GM19438 (cell line): ENCODE results near the gene CHST11.
"Not testable (repeated sequence)": the region's sequence is repeated elsewhere in the genome, so short reads cannot be mapped to it uniquely, and the experiment has no call there.

ENCODE experiments used
- ATAC-seq: cut with Tn5 transposase; IDR thresholded peaks from one replicate; pipeline ENCODE4 v1.9.1; 2021; ENCODE audit warnings: low read depth; ENCODE audit not compliant: unreplicated experiment

Gene CHST11

DNA sequence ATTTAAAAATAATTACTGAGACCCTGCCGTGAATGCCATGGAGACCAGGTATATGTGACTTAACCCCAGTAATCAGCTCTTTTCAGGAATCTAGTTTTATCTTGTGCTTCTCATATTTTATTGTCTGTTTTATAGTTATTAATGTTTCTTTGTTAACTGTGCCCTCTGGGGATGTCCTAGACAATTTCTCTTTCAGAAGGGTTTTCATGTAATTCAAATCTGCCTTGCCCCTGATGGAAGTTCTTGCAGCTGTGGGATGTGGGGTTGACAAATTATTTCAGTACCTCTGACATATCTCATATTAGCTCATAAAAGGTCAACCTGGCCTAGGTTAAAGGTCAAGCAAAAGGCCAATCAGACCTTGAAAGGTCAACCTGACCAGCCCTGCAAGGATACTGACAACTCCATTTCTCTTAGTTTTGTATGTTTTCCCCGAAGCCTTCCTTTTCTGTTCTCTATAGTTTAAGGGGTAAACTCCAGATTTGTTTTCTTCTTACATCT, 319.0 kb downstream of the CHST11 start:
- no peak for ATAC-seq

DNA sequence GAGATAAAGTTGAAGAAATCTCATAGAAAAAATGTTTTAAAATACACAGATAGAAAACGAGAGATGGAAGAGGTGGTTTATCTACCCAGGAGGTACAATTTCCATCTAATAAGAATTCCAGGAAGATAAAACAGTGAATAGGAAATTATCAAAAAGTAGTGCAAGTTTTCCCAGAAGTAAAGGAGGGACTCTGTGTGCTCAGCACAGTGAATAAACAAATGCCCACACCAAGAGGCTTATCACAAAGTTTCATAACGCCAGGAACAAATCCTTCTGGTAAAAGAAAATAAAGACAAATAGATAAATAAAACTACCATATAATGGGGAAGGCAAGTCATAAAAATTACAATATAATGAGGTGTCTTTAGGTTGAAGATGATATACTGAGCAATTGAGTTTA, 322.4 kb downstream of the CHST11 start:
- ATAC-seq = no peak

- no peak for ATAC-seq
Observed at GRCh38 chr12:104782296-104782695, 325.5 kb downstream of the CHST11 start.

GRCh38 chr12:104784592-104784991, 327.8 kb downstream of the CHST11 start:
- ATAC-seq = no peak

DNA sequence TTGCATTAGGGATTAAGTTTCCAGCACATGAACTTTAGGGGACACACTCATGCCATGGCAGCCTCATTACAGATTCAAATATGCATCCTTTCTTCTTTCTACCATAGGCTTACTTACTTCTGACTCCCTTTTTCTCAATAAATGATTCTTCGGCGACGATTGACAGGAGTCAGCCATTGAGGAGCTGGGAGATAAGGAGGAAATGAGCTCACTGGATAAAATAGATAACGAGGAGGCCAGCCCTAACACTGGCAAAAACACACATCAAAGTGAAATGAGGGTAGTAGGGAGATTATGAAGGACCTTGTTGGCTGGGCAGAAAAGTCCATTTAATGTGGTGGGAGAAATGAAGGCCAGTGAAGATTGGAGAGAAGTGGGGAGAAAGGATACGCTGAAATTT, 329.1 kb downstream of the CHST11 start:
- no peak for ATAC-seq

DNA sequence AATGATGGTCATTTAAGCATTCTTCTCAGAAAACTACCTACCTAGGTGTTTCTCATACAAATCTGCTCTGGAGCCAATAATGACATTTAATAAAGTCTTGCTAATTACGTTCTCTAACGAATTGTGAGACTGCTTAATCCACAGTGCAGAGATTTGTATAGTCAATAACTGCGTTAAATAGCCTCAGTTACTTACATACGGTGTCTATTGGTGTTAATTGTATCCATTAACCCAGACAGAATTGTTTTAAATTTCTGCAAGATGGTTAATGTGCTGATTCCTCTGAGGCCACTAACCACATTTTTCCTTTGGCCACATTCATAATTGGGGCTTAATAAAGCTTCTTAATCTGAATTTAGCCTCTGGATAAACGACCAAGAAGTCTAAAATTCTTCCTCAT, 329.6 kb downstream of the CHST11 start:
- ATAC-seq = no peak

DNA sequence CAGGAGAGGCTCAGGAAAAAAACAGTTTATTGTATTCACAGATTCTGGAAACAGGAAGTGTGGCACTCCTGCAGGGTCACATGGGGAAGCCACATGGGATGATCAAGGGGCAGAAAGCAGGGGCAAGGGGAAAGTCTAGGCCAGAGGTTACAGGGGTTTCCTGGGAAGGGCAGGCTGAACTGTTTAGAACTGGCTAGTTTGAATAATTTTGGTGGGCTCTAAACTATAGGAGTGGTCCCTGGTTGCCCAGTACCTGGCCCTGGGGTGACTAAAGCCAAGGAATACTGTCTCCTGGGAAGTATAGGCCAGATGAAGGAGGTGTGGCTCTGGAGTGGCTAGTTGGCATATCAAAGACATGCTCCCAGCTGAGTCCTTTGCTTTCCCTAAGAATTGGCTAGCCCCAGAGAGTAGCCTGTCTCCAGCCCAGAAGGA, 332.1 kb downstream of the CHST11 start:
- ATAC-seq = no peak

DNA sequence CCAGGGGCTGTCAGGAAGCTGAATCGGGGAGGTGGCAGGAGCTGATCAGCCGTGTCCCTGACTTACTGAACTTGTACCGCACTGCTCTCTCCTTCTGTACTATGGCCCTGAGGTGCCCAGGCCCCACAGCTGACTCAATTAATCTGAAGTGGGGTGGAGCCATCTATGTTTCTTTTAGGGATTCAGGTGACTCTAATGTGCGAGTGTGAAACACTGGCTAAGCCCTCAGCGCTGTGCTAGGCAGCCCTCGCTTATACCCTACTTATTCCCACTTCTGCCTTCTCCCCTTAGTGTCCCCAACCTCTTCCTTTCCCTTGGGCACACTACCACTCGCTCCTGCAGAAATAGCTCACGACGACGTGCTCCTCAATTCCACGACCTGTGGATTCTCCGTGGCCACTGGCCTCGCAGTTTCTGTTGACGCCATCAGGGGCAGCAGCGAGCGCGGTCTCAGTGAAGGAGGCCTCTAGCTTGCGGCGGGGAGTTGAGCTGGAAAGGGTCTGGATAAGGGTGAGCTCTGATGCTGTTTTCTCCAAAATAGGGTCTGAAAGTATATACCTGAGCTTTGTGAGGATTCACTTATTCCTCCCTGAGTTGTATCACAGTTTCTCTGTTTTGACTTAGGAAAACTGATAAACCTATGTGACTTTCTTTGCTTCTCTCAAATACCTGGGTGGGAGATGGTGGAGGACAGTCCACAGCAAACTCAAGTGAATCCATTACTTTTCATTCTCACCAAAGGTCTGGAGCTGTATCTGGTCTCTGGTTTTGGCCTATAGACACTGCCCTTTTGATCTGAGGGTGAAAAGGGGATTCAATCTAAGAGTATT, 333.8 kb downstream of the CHST11 start:
- no peak for ATAC-seq

DNA sequence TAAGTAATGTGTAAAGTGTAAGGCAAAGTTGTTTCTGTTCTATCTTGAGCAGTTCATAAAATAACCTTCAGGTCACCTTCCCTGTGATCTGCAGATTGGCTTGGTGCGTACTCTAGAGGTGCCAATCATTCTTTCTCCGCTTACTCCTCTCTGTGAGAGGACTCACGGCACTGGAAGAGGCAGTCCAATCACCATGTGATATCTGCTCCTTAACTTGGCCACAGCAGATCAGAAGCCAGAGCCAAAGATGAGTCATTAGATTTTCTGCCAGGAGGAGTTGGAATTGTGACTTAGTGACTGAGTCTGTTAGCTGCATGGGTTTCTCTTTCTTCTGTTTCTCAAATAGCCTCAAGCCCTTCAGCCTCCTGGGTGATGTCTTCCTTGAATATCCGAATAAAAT, 335.8 kb downstream of the CHST11 start:
- ATAC-seq = no peak

DNA sequence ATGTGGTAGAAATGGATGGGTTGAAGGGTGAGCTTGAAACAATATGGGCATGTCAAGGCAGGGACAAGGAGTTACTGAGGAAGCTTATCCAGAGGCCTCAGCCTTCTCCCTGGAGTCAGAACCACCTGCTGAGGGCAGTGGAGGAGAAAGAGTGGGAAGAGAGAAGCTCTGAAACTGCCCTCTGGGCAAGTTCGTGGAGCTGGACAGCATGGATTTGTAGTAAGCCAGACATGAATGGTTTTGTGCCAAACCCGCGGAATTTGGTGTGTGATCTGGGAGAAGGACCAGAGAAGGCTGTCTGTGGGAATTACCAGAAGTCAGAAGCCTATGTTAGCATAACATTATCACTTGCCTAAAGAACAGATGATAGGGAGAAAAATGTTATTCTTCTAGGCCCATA, 336.5 kb downstream of the CHST11 start:
- ATAC-seq = no peak

DNA sequence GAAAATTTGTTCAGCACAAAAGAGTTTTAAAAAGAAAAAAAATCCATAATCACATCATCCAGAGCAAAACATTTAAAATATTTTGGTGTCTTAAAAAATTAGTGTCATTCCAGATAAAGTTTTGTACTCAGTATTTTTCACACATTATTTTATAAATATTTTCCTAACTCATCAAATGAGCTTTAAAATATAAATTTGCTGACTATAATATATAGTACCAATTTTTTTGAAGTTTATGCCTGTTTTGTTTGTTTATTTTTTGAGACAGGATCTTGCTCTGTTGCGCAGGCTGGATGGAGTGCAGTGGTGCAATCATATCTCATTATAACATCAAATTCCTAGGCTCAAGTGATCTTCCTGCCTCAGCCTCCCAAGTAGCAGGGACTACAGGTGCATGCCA, 337.2 kb downstream of the CHST11 start:
- ATAC-seq = no peak

GRCh38 chr12:104796475-104796862, 339.7 kb downstream of the CHST11 start:
- ATAC-seq = no peak

- no peak for ATAC-seq
Observed at GRCh38 chr12:104799458-104799857, 342.7 kb downstream of the CHST11 start.

DNA sequence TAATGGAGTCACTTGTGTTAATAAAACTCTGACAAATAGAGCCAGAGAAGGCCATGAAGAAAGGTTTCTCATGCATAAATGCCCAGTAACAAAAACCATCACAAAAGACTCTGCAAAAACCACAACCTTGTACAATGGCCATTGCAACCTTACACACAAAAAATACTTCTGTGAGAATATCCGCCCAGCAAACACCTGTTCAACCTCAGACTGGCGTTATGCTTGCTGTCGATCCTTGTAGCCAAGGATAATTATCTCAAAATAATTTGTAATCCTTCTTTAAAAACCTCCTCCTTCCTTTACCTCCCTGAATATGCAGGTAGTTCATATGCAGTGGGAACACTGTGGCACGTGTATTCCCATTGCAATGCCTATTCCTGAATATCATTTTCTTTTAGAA, 344.3 kb downstream of the CHST11 start:
- no peak for ATAC-seq

DNA sequence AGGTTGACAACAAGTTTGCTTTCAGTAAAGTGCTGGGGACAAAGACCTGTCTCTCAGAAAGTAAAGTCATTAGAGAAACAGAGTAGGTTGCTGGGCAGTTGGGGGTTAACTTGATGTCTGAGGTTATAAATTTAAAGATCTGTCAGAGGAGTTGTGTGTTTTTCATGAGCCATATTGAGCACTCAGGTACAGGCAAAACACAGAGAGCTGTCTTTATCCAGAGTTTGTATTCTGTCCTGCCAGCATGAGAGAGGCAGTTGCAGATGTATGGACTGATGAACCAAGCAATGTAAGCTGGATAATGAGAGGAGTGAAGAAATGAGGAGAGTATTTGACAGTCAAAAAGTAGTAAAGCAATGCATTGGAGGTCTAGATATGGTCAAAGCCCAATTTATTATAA, 344.7 kb downstream of the CHST11 start:
- ATAC-seq = no peak

GRCh38 chr12:104802208-104802607, 345.5 kb downstream of the CHST11 start:
- no peak for ATAC-seq

DNA sequence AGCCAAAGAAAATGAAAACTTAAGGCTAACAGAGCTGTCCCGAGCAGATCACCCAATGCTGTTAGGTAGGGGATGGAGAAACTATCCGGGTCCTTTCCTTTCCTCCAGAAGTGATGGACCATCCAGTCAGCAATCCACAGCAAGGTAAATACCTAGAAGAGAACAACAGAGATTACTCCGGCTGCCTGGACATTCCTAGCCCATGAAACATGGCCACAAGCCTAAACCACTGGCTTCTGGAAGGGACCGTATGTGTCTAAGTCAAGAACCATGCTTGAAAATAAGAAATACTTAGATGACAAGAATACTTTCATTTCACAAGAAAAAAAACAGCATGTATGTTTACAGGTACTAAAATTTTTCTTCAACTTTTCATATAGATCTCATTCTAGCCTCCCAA, 348.4 kb downstream of the CHST11 start:
- ATAC-seq = no peak

DNA sequence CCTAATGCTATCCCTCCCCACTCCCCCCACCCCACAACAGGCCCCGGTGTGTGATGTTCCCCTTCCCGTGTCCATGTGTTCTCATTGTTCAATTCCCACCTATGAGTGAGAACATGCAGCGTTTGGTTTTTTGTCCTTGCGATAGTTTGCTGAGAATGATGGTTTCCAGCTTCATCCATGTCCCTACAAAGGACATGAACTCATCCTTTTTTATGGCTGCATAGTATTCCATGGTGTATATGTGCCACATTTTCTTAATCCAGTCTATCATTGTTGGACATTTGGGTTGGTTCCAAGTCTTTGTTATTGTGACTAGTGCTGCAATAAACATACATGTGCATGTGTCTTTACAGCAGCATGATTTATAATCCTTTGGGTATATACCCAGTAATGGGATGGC, 349.4 kb downstream of the CHST11 start:
- not testable (repeated sequence) for ATAC-seq

- ATAC-seq = no peak
Observed at GRCh38 chr12:104809251-104809650, 352.5 kb downstream of the CHST11 start.

DNA sequence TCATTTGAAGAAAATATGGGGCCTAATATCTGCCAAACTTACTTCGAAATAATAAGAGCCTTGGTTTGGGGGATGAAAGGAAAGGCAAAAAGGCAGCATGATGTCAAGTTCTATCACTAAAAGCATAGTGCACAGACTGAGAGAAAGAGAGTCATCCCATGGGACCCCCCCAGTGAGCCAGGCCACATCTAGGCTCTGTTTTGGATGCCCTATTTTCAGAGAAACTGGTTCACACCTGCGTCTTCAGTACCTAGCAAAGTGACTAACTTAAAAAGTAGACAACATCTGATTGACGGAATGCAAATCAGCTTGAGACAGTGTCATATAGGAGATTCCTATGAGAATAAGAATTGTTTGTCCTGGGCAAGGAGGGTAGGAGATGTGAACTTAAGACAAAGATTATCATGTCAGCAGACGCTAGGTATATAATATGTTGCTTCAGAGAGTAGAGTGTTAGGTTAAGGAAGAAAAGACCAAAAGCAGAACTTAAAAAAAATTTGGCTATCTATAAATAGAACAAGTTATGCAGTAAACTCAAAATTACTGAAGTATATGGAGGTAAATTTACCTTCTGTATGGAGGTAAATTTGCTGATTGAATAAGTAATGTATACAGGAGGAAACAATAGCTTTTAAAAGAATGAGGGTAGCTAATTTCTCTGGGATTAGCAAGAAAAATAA, 353.1 kb downstream of the CHST11 start:
- ATAC-seq = no peak
